PC-3 (cell line): ENCODE measurements around the gene ROBO2.

ENCODE experiments used
- EZH2 ChIP-seq: fragments of 300-600 bp; sonication (generic); IDR thresholded peaks from one replicate; pipeline ENCODE4 v1.6.1; 2017; ENCODE audit warnings: antibody characterized with exemption, mild to moderate bottlenecking, low read length; ENCODE audit not compliant: unreplicated experiment
- TF ChIP-seq, protein P1 (sequence below): fragments of 300-600 bp; sonication (generic); conservative IDR thresholded peaks from 2 replicates; pipeline ENCODE4 v1.5.1; 2017; ENCODE audit warnings: antibody characterized with exemption, low read depth, mild to moderate bottlenecking, low read length

DNA sequence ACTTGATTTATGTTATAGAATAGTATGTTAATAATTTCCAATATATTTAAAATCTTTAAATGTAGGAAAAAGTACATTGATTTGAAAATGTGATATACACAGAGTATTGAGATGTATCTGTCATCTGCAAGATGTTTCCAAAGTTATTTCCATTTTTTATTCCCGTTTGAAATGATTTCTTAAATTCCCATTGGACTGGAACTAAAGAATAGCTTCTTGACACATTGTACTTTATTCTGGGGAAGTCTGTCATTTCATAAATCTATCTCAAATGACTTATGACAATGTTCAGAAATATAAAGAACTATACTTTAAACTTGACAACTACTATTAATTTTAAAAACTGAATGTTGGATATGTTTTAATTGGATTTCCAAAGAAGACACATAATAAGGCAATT is 489.6 kb downstream of the ROBO2 start:
- TF ChIP-seq, protein P1, sequence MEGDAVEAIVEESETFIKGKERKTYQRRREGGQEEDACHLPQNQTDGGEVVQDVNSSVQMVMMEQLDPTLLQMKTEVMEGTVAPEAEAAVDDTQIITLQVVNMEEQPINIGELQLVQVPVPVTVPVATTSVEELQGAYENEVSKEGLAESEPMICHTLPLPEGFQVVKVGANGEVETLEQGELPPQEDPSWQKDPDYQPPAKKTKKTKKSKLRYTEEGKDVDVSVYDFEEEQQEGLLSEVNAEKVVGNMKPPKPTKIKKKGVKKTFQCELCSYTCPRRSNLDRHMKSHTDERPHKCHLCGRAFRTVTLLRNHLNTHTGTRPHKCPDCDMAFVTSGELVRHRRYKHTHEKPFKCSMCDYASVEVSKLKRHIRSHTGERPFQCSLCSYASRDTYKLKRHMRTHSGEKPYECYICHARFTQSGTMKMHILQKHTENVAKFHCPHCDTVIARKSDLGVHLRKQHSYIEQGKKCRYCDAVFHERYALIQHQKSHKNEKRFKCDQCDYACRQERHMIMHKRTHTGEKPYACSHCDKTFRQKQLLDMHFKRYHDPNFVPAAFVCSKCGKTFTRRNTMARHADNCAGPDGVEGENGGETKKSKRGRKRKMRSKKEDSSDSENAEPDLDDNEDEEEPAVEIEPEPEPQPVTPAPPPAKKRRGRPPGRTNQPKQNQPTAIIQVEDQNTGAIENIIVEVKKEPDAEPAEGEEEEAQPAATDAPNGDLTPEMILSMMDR: no peak
- TF ChIP-seq EZH2: no peak
